Trophoblast cell (in vitro differentiated cells and primary cell): ENCODE measurements around the gene RBM4.

ENCODE experiments used
- DNase-seq, 2 donors: peaks; one replicate each; pipeline ENCODE4 v3.0.0-alpha.2; 2016
- H2AFZ ChIP-seq: 2 replicates; pipeline ENCODE4 v1.6.1; 2013; ENCODE audit warnings: low read length, moderate library complexity, mild to moderate bottlenecking; ENCODE audit not compliant: insufficient read depth, poor library complexity
- H2AK5ac ChIP-seq: 2 replicates; pipeline ENCODE4 v1.6.1; 2013; ENCODE audit warnings: mild to moderate bottlenecking, low read length
- H2BK120ac ChIP-seq: 2 replicates; pipeline ENCODE4 v1.6.1; 2013; ENCODE audit warnings: low read length, mild to moderate bottlenecking, moderate library complexity; ENCODE audit not compliant: insufficient read depth, poor library complexity
- H2BK12ac ChIP-seq: 2 replicates; pipeline ENCODE4 v1.6.1; 2013; ENCODE audit warnings: mild to moderate bottlenecking, low read length, moderate library complexity
- H2BK5ac ChIP-seq: 2 replicates; pipeline ENCODE4 v1.6.1; 2013; ENCODE audit warnings: low read length, low read depth, moderate library complexity, mild to moderate bottlenecking; ENCODE audit not compliant: poor library complexity
- H3K14ac ChIP-seq: 2 replicates; pipeline ENCODE4 v1.6.1; 2013; ENCODE audit warnings: mild to moderate bottlenecking, low read length
- H3K18ac ChIP-seq: 2 replicates; pipeline ENCODE4 v1.6.1; 2013; ENCODE audit warnings: mild to moderate bottlenecking, low read length
- H3K23ac ChIP-seq: 2 replicates; pipeline ENCODE4 v1.6.1; 2013; ENCODE audit warnings: low read length
- H3K27ac ChIP-seq: 2 replicates; pipeline ENCODE4 v1.5.1; 2013; ENCODE audit warnings: low read depth, mild to moderate bottlenecking, inconsistent platforms, low read length, moderate library complexity
- H3K27me3 ChIP-seq: 2 replicates; pipeline ENCODE4 v1.6.1; 2013; ENCODE audit warnings: inconsistent platforms, mild to moderate bottlenecking, low read length, moderate library complexity; ENCODE audit not compliant: insufficient read depth
- H3K36me3 ChIP-seq, 2 experiments: 1 replicate in 1 of 2; 2 replicates in 1 of 2; pipeline ENCODE4 v1.6.1; 2013; ENCODE audit warnings: low read length in 2 of 2, mild to moderate bottlenecking in 2 of 2, moderate library complexity in 1 of 2; ENCODE audit not compliant: insufficient read depth in 2 of 2, control insufficient read depth in 1 of 2
- H3K4ac ChIP-seq: 2 replicates; pipeline ENCODE4 v1.6.1; 2013; ENCODE audit warnings: low read depth, mild to moderate bottlenecking, low read length, moderate library complexity
- H3K4me1 ChIP-seq, 2 experiments: 1 replicate in 1 of 2; 2 replicates in 1 of 2; pipeline ENCODE4 v1.6.1; 2013; ENCODE audit warnings: low read length in 2 of 2, mild to moderate bottlenecking in 2 of 2, moderate library complexity in 1 of 2; ENCODE audit not compliant: insufficient read depth in 2 of 2, control insufficient read depth in 1 of 2
- H3K4me2 ChIP-seq: 2 replicates; pipeline ENCODE4 v1.6.1; 2013; ENCODE audit warnings: inconsistent platforms, mild to moderate bottlenecking, low read length, moderate library complexity
- H3K4me3 ChIP-seq: 2 replicates; pipeline ENCODE4 v1.5.1; 2013; ENCODE audit warnings: mild to moderate bottlenecking, low read depth, low read length, inconsistent platforms
- H3K79me1 ChIP-seq: one replicate; pipeline ENCODE4 v1.6.1; 2013; ENCODE audit warnings: low read length
- H3K79me2 ChIP-seq: 2 replicates; pipeline ENCODE4 v1.6.1; 2013; ENCODE audit warnings: low read length, mild to moderate bottlenecking; ENCODE audit not compliant: control insufficient read depth, insufficient read depth, poor library complexity
- H3K9ac ChIP-seq: 2 replicates; pipeline ENCODE4 v1.6.1; 2013; ENCODE audit warnings: mild to moderate bottlenecking, low read length
- H3K9me3 ChIP-seq: 2 replicates; pipeline ENCODE4 v1.6.1; 2013; ENCODE audit warnings: low read depth, mild to moderate bottlenecking, control low read depth, inconsistent platforms, low read length; ENCODE audit not compliant: insufficient read depth
- H4K12ac ChIP-seq: 2 replicates; pipeline ENCODE4 v1.6.1; 2013; ENCODE audit warnings: low read depth, mild to moderate bottlenecking, low read length, moderate library complexity
- H4K8ac ChIP-seq: 2 replicates; pipeline ENCODE4 v1.6.1; 2013; ENCODE audit warnings: low read depth, mild to moderate bottlenecking, low read length, moderate library complexity
- H4K91ac ChIP-seq: one replicate; pipeline ENCODE4 v1.6.1; 2013; ENCODE audit warnings: low read depth, mild to moderate bottlenecking, low read length, moderate library complexity
- WGBS: extraction: QIAGEN DNeasy Blood & Tissue Kit; methylation state at CpG from one replicate; pipeline ENCODE4 v1.1.7; 2013; ENCODE audit warnings: missing lambda C conversion rate; ENCODE audit not compliant: insufficient read length, insufficient coverage; ENCODE audit errors: extremely low coverage; 5-methylcytosine and 5-hydroxymethylcytosine counted together

RBM4 gene

DNA sequence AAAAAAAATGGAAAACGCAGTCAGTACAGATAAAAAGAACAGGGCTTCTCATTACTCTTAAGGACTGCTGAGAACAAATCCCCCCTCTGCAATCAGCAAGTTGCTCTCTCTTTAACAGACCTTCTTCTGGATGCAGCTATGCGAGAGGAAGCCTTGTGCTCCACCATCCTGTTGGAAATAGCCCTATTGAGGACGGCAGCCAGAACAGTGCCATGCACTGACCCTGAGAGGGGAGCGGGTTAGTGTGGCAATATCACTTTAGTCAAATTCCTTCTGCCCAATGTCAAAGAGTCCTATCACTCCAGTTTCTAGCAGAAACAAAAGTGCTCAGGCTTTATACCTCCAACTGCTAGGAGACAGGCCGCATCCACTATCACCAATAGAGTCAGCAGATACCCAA lies 32.3 kb downstream of the RBM4 start:
- no peak overlapping the region for H2AFZ ChIP-seq
- H3K27me3 ChIP-seq, result no peaks in the 10 kb centered on the region

DNA sequence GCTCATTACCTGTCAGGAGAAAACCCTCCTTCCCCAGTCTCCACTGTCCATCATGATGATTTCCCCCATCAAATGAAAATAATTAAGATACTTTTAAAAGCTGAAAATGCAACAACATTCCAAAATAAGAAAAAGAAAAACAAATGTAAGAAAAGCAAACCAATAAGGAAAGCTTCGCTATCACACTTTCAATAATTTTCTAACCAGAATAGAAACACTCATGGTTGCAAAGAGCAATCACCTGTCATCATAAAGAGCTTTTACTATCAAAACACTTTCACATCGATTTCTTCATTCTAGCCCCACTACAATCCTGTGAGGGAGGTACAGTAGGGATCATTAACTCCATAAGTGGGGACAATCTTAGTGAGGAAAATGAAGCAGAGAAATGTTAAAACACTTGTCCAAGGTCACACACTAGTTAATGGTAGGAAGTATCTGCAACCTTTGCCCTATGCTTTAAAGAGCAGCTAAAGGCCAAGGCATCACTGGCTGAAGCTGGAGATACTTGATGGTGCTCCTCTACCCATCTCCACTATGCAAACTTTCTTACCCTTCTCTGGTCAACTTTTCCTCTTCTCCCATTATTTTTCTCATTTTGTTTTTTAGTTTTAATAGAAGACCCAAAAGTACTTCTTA lies 36.6 kb downstream of the RBM4 start:
- no CpG with 5 or more reads among the region's 2 CpGs for WGBS
- no peak overlapping the region for H2BK5ac ChIP-seq

More for the DNA sequence above, 32.3 kb downstream of the RBM4 start:
- Histone ChIP-seq H3K4me2 (no peak overlapping the region), H3K14ac (no peak overlapping the region), H3K18ac (no peak overlapping the region), H3K27ac (no peak overlapping the region), H4K12ac (no peak overlapping the region), H3K36me3 (peaks cover 16 to 19% of the 10 kb centered on the region in 2 experiments), H3K23ac (no peak overlapping the region), H2AK5ac (no peak overlapping the region), H2BK120ac (no peak overlapping the region), H2BK5ac (no peak overlapping the region), H3K4ac (peak overlapping the region; percentile 47), H4K91ac (no peak overlapping the region), H2BK12ac (no peak overlapping the region), H3K4me1 (no peaks in the 10 kb centered on the region), H3K4me3 (no peak overlapping the region), H3K9ac (no peak overlapping the region), H3K79me2 (no peaks in the 10 kb centered on the region), H4K8ac (no peak overlapping the region), H3K9me3 (no peaks in the 10 kb centered on the region), H3K79me1 (no peaks in the 10 kb centered on the region)
- WGBS, result no CpG with 5 or more reads among the region's 5 CpGs
- no peak for DNase-seq

DNA sequence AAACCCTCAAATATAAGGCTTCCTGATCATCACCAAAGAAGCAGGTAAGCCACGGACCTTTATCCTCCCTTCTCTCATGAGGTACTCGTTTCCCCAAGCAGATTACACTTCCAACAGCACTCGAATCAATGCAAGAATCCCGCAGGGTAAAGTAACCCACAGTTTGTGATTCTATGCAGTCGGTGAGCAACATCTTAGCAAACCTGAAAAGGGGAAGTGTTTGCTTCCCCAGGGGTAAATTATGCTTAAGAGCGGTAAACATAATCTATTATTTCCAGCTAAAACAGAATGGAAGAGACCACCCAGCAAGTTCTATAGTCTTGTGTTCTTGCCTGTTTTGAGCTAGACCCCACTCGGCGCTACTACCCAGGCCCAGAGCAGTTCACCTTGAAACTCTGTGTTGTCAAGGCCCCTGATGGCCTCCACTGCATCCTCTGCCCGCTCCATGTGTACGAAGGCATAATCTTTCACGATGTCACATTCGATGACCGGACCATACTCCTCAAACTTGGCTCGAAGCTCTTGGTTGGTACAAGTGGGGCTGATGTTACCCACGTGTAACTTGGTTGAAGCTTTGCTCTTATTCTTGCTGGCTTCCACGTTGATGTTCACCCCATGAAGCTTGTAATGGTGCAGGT lies 37.9 kb downstream of the RBM4 start:
- Histone ChIP-seq H2AFZ (no peak overlapping the region), H3K4me2 (peak overlapping the region; percentile 87), H3K4ac (peak overlapping the region; percentile 27), H3K4me3 (no peak overlapping the region), H4K12ac (peak overlapping the region; percentile 20), H3K14ac (no peak overlapping the region), H3K27ac (no peak overlapping the region), H2BK5ac (no peak overlapping the region), H3K23ac (no peak overlapping the region), H4K8ac (no peak overlapping the region), H3K18ac (no peak overlapping the region), H3K4me1 (peaks cover 9% of the 10 kb centered on the region in 2 experiments), H3K79me2 (peaks cover 5% of the 10 kb centered on the region), H3K9ac (no peak overlapping the region), H3K36me3 (peaks cover 0 to 2% of the 10 kb centered on the region in 2 experiments), H3K79me1 (peaks cover 10% of the 10 kb centered on the region), H3K9me3 (no peaks in the 10 kb centered on the region), H2BK12ac (no peak overlapping the region), H4K91ac (no peak overlapping the region), H2AK5ac (no peak overlapping the region), H3K27me3 (no peaks in the 10 kb centered on the region), H2BK120ac (no peak overlapping the region)
- no peak for DNase-seq
- no CpG with 5 or more reads among the region's 16 CpGs for WGBS

More for the DNA sequence above, 36.6 kb downstream of the RBM4 start:
- no peaks in the 10 kb centered on the region for H3K27me3 ChIP-seq
- H3K18ac ChIP-seq, result no peak overlapping the region
- H3K4me1 ChIP-seq, result peaks cover 9% of the 10 kb centered on the region in 2 experiments
- H3K4me2 ChIP-seq, result no peak overlapping the region
- H2AK5ac ChIP-seq, result no peak overlapping the region
- H3K9ac ChIP-seq, result no peak overlapping the region
- H3K14ac ChIP-seq, result no peak overlapping the region
- H2BK120ac ChIP-seq, result no peak overlapping the region
- H3K4ac ChIP-seq, result peak overlapping the region; percentile 14
- H3K36me3 ChIP-seq, result peaks cover 2 to 5% of the 10 kb centered on the region in 2 experiments
- no peak overlapping the region for H4K91ac ChIP-seq
- no peak for DNase-seq
- no peak overlapping the region for H4K8ac ChIP-seq
- peaks cover 10% of the 10 kb centered on the region for H3K79me1 ChIP-seq
- H3K4me3 ChIP-seq, result no peak overlapping the region
- H4K12ac ChIP-seq, result no peak overlapping the region
- H3K23ac ChIP-seq, result no peak overlapping the region
- H2BK12ac ChIP-seq, result no peak overlapping the region
- H3K79me2 ChIP-seq, result peaks cover 5% of the 10 kb centered on the region
- H2AFZ ChIP-seq, result no peak overlapping the region
- no peaks in the 10 kb centered on the region for H3K9me3 ChIP-seq
- H3K27ac ChIP-seq, result no peak overlapping the region

DNA sequence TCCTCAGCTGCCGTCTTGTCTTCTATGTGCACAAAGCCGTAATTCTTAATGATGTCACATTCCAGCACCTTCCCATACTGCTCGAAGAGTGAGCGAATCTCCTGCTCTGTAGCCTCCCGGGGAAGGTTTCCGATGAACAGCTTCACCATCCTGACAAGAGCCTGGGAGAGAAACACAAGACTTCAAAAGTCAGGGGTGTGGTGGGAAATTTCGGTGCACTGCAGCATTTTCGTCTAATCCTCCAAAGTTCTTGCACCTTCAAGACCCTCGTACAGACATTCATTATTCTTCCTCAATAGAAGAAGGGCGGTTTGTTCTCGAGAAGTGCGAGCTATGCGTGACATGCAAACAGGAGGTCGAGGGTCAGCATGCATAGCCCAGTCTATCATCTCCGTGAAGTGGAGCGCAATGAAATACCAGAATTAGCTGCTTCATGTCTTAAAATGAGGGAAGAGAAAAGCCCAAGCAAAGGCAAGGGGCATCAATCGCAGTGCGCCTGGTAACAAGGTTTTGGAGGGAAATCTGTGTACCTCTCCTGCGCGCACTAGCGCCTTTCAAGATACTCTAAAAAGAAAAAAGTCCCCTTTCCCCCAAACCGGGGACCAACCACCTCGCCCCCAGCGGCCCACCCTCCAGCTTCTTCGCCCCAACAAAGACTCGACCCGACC lies 38.6 kb downstream of the RBM4 start:
- H3K27ac ChIP-seq, result peak overlapping the region; percentile 90
- peak overlapping the region; percentile 94 for H3K9ac ChIP-seq
- H3K4ac ChIP-seq, result peak overlapping the region; percentile 53
- H3K4me1 ChIP-seq, result peaks cover 9% of the 10 kb centered on the region in 2 experiments
- no peaks in the 10 kb centered on the region for H3K27me3 ChIP-seq
- H3K79me1 ChIP-seq, result peaks cover 10% of the 10 kb centered on the region
- H2BK12ac ChIP-seq, result no peak overlapping the region
- H3K79me2 ChIP-seq, result peaks cover 5% of the 10 kb centered on the region
- H4K91ac ChIP-seq, result peak overlapping the region; percentile 95
- peak overlapping the region; percentile 45 for H4K12ac ChIP-seq
- peak overlapping the region; percentile 87 for H3K4me2 ChIP-seq
- no peak overlapping the region for H3K23ac ChIP-seq
- H3K9me3 ChIP-seq, result no peaks in the 10 kb centered on the region
- peak overlapping the region; percentile 10 for H3K14ac ChIP-seq
- H2BK120ac ChIP-seq, result peak overlapping the region; percentile 3
- DNase-seq, result no peak
- peak overlapping the region; percentile 19 for H3K18ac ChIP-seq
- no peak overlapping the region for H2BK5ac ChIP-seq
- H2AFZ ChIP-seq, result peak overlapping the region; percentile 28
- peak overlapping the region; percentile 82 for H3K4me3 ChIP-seq
- no CpG with 5 or more reads among the region's 27 CpGs for WGBS
- H4K8ac ChIP-seq, result peak overlapping the region; percentile 87
- peak overlapping the region; percentile 86 for H2AK5ac ChIP-seq
- H3K36me3 ChIP-seq, result peaks cover 0 to 2% of the 10 kb centered on the region in 2 experiments
